ENCODE measurements around the gene LGALS9B.
"Not testable (repeated sequence)": the region's sequence is repeated elsewhere in the genome, so short reads cannot be mapped to it uniquely, and the experiment has no call there.

DNA sequence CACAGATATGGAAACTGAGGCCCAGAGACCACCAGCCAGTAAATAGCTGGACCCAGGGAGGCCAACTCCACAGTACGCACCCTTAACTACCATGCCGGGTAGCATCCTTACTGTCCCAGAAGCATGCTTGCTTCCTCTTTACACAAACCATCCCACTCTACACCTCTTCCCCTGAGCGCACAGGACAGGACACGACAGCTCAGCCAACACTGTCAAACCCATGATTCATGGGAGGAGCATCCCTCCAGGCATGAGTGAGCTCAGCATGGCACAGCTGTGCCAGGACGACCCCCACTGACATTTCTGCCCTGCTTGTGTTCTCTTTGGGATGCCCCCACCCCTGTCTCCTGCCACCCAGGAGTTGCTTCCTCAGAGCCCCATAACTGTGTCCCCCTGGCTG is 340 bp downstream of the LGALS9B start:
- TF ChIP-seq, protein P1, sequence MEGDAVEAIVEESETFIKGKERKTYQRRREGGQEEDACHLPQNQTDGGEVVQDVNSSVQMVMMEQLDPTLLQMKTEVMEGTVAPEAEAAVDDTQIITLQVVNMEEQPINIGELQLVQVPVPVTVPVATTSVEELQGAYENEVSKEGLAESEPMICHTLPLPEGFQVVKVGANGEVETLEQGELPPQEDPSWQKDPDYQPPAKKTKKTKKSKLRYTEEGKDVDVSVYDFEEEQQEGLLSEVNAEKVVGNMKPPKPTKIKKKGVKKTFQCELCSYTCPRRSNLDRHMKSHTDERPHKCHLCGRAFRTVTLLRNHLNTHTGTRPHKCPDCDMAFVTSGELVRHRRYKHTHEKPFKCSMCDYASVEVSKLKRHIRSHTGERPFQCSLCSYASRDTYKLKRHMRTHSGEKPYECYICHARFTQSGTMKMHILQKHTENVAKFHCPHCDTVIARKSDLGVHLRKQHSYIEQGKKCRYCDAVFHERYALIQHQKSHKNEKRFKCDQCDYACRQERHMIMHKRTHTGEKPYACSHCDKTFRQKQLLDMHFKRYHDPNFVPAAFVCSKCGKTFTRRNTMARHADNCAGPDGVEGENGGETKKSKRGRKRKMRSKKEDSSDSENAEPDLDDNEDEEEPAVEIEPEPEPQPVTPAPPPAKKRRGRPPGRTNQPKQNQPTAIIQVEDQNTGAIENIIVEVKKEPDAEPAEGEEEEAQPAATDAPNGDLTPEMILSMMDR (IDR thresholded peaks at IDR 0.05) = not testable (repeated sequence)
- not testable (repeated sequence) for TF ChIP-seq POLR2A (IDR thresholded peaks at IDR 0.05)

All from stomach (tissue), 4 donors.